ENCODE data around the gene ETNK2.

DNA sequence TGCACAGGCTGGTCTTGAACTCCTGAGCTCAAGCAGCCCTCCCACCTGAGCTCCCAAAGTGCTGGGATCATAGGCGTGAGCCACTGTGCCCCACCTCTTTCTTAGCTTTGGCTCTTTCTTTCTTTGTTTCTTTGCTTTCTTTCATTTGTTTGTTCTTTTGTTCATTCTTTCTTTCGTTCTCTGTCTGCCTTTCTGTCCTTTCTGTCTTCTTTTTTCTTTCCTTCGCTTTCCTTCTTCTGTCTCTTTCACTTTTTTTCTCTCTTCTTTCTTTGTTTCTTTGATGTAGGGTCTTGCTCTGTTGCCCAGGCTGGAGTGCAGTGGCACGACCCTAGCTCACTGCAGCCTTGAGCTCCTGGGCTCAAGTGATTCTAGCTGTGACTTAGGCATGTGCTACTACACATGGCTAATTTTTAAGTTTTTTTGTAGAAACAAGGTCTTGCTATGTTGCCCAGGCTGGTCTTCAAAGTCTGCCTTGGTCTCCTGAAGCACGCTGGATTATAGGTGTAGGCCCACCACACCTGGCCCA is 60.0 kb downstream of the ETNK2 start:
- TF ChIP-seq, protein P1, sequence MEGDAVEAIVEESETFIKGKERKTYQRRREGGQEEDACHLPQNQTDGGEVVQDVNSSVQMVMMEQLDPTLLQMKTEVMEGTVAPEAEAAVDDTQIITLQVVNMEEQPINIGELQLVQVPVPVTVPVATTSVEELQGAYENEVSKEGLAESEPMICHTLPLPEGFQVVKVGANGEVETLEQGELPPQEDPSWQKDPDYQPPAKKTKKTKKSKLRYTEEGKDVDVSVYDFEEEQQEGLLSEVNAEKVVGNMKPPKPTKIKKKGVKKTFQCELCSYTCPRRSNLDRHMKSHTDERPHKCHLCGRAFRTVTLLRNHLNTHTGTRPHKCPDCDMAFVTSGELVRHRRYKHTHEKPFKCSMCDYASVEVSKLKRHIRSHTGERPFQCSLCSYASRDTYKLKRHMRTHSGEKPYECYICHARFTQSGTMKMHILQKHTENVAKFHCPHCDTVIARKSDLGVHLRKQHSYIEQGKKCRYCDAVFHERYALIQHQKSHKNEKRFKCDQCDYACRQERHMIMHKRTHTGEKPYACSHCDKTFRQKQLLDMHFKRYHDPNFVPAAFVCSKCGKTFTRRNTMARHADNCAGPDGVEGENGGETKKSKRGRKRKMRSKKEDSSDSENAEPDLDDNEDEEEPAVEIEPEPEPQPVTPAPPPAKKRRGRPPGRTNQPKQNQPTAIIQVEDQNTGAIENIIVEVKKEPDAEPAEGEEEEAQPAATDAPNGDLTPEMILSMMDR (IDR thresholded peaks at IDR 0.05), result no peak
- TF ChIP-seq POLR2AphosphoS5 (IDR thresholded peaks at IDR 0.05) (no peak), POLR2A (IDR thresholded peaks at IDR 0.05) (no peak)
